ENCODE results near the gene CLINT1. TPM values are rescaled to one million over a fixed set of nuclear protein-coding genes. Genes with fewer than 3 reads are reported as not detected.
A peak's percentile ranks its signal among the peaks of the same experiment; 100 is the strongest.

CLINT1 gene
- total RNA-seq, 1 experiment from 2014 or later: 214 TPM

DNA sequence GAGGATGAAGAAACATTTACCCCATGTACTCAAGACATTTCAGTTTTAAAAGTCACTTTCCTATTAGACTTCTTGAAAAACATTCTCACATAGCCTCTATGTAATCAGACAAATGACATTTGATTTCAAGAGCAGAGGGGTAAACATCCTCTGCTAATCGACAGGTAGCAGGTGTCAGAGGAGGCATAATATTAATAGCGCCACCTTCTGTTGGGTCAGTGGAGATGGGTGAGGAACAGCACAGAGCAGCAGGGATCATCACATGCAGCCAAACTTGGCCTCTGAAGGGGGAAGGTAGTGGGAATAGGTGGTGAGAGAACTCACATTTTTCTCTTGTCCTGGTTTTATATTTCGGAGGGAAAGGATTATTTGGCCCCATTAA, 118.7 kb downstream of the CLINT1 start:
- H3K4me3 Mint-ChIP-seq (ENCODE audit: low read depth, unreplicated experiment): no peak overlapping the region

DNA sequence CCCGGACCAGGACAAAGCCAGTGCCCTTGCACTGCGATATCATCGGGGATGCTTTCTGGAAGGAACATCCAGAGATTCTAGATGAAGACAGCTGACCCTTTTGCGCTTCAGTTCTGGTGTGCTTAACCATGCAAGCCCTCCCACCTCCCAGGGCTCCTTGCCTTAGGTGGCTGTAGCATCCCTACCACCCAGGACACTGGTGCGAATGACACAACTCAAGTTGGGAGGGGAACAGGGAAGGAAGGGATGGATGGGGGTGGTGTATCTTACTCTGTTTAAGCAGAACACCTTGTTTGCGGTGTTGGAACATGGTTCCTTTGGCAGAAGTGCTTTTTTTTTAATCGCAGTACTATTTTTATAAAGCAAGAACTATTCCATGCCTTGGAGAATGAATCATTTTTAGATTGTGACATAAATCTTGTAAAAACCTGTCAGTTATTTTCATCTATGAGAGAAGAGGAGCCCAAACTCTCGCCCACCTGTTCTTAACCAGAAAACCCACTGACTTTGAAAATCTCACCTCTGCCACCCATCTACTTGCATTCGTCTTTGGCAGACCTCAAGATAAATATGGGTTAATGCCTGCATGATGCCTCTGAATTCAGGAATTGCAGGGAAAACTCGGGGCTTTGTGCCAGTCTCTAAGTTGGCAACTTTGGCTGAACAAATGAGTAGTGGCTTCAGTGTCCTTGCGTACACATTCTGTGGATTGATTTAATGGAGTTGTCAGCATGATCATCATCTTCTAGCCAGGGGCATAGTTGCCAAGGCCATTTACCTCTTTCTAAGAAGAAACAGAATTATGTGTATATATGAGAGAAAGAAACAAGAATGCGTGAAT, 119.3 kb downstream of the CLINT1 start:
- CTCF ChIA-PET: no interaction called here
- intact Hi-C loops (cut with micrococcal nuclease; ENCODE audit: unreplicated experiment): loop anchor here (10.0 kb wide), 1 partner anchor 485 kb away; no protein-coding TSS in a partner anchor

More for the DNA sequence above, 118.7 kb downstream of the CLINT1 start:
- TF ChIP-seq, protein P1, sequence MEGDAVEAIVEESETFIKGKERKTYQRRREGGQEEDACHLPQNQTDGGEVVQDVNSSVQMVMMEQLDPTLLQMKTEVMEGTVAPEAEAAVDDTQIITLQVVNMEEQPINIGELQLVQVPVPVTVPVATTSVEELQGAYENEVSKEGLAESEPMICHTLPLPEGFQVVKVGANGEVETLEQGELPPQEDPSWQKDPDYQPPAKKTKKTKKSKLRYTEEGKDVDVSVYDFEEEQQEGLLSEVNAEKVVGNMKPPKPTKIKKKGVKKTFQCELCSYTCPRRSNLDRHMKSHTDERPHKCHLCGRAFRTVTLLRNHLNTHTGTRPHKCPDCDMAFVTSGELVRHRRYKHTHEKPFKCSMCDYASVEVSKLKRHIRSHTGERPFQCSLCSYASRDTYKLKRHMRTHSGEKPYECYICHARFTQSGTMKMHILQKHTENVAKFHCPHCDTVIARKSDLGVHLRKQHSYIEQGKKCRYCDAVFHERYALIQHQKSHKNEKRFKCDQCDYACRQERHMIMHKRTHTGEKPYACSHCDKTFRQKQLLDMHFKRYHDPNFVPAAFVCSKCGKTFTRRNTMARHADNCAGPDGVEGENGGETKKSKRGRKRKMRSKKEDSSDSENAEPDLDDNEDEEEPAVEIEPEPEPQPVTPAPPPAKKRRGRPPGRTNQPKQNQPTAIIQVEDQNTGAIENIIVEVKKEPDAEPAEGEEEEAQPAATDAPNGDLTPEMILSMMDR (IDR thresholded peaks at IDR 0.05; ENCODE audit: unreplicated experiment): peak; percentile 56
- peaks cover 21% of the 10 kb centered on the region for H3K4me1 Mint-ChIP-seq (ENCODE audit: low read depth, unreplicated experiment)
- DNase-seq: peak; percentile 43
- no peaks in the 10 kb centered on the region for H3K27me3 Mint-ChIP-seq (ENCODE audit: unreplicated experiment)
- BruUV-seq (replicated peaks): no TSS peak
- H3K36me3 Mint-ChIP-seq (ENCODE audit: insufficient read depth, unreplicated experiment): peaks cover 37% of the 10 kb centered on the region
- H3K9me3 Mint-ChIP-seq (ENCODE audit: low read depth, unreplicated experiment): no peaks in the 10 kb centered on the region
- CTCF ChIA-PET: no interaction called here
- intact Hi-C loops (cut with micrococcal nuclease; ENCODE audit: unreplicated experiment): loop anchor here (10.0 kb wide), 1 partner anchor 485 kb away; no protein-coding TSS in a partner anchor
- H3K27ac Mint-ChIP-seq (ENCODE audit: unreplicated experiment): no peak overlapping the region

DNA sequence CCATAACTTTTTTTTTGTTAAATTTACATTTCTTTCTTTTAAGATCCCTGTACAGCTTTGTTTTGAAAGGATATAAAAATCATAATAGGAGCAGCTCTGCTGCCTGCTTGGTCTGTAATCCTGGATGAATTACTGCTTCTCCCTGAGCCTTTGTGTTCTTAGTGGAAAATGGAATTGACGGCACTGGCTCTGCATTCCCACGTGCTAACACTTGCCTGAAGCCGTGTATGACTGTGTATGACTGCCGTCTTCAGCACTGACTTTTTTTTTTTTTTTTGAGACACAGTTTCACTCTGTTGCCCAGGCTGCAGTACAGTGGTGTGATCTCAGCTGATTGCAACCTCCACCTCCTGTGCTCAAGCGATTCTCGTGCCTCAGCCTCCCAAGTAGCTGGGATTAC, 123.0 kb downstream of the CLINT1 start:
- intact Hi-C loops (cut with micrococcal nuclease; ENCODE audit: unreplicated experiment): no loop called here
- Mint-ChIP-seq H3K9me3 (ENCODE audit: low read depth, unreplicated experiment) (no peaks in the 10 kb centered on the region), H3K27ac (ENCODE audit: unreplicated experiment) (no peak overlapping the region), H3K4me3 (ENCODE audit: low read depth, unreplicated experiment) (no peak overlapping the region), H3K36me3 (ENCODE audit: insufficient read depth, unreplicated experiment) (peaks cover 16% of the 10 kb centered on the region), H3K27me3 (ENCODE audit: unreplicated experiment) (no peaks in the 10 kb centered on the region), H3K4me1 (ENCODE audit: low read depth, unreplicated experiment) (peaks cover 9% of the 10 kb centered on the region)
- DNase-seq: no peak
- TF ChIP-seq, protein P1 (IDR thresholded peaks at IDR 0.05; ENCODE audit: unreplicated experiment): no peak
- BruUV-seq (replicated peaks): no TSS peak
- CTCF ChIA-PET: no interaction called here

More for the DNA sequence above, 119.3 kb downstream of the CLINT1 start:
- H3K4me3 Mint-ChIP-seq (ENCODE audit: low read depth, unreplicated experiment): no peak overlapping the region
- TF ChIP-seq, protein P1 (IDR thresholded peaks at IDR 0.05; ENCODE audit: unreplicated experiment): no peak
- no peak for DNase-seq
- H3K27me3 Mint-ChIP-seq (ENCODE audit: unreplicated experiment): no peaks in the 10 kb centered on the region
- no TSS peak for BruUV-seq (replicated peaks)
- peaks cover 35% of the 10 kb centered on the region for H3K36me3 Mint-ChIP-seq (ENCODE audit: insufficient read depth, unreplicated experiment)
- H3K27ac Mint-ChIP-seq (ENCODE audit: unreplicated experiment): no peak overlapping the region
- peaks cover 15% of the 10 kb centered on the region for H3K4me1 Mint-ChIP-seq (ENCODE audit: low read depth, unreplicated experiment)
- H3K9me3 Mint-ChIP-seq (ENCODE audit: low read depth, unreplicated experiment): no peaks in the 10 kb centered on the region

Other genes with a start within 250 kb of the CLINT1 start
- 0.09 TPM in 1 of 2 replicates, not detected in the other for gene SOX30, start 206.7 kb downstream of the CLINT1 start, total RNA-seq (2022)
- not detected in 2 replicates for gene C5orf52, start 187.6 kb downstream of the CLINT1 start, total RNA-seq (2022)
- gene THG1L, start 127.7 kb downstream of the CLINT1 start, total RNA-seq (2022): 11.0 and 16.2 TPM in 2 replicates
- gene LSM11, start 115.4 kb downstream of the CLINT1 start, total RNA-seq (2022): 4.5 and 4.6 TPM in 2 replicates